Small intestine (tissue), 7 donors: ENCODE results near the gene GGTA1. TPM values are rescaled to one million over a fixed set of nuclear protein-coding genes. Genes with fewer than 3 reads are reported as not detected.
A peak's percentile ranks its signal among the peaks of the same experiment; 100 is the strongest.

Experiments
- DNase-seq, 2 donors: peaks; one replicate each; pipeline versions ENCODE4 v3.0.0 to v3.0.0-alpha.2; 2013
- FAIRE-seq: peaks from 2 replicates; lab custom pipeline; 2012; peaks lifted over from hg19 to GRCh38; lab: Jason Lieb, UNC
- H3K27ac ChIP-seq, 3 donors: one replicate each; pipeline ENCODE4 v1.5.1; 2013; ENCODE audit warnings: low read length in 2 of 3, mild to moderate bottlenecking in 2 of 3, control low read depth in 1 of 3, inconsistent platforms in 1 of 3, low read depth in 1 of 3, moderate library complexity in 1 of 3
- H3K27me3 ChIP-seq, 3 donors: one replicate each; pipeline ENCODE4 v1.6.1; 2013; ENCODE audit warnings: low read length in 3 of 3, inconsistent platforms in 1 of 3; ENCODE audit not compliant: control insufficient read depth in 3 of 3, insufficient read depth in 3 of 3
- H3K36me3 ChIP-seq, 3 donors: one replicate each; pipeline ENCODE4 v1.6.1; 2013; ENCODE audit warnings: low read length in 3 of 3, inconsistent platforms in 1 of 3, low read depth in 1 of 3, mild to moderate bottlenecking in 1 of 3, moderate library complexity in 1 of 3; ENCODE audit not compliant: control insufficient read depth in 3 of 3, insufficient read depth in 2 of 3
- H3K4me1 ChIP-seq, 3 donors: one replicate each; pipeline ENCODE4 v1.6.1; 2013; ENCODE audit warnings: low read length in 2 of 3, inconsistent platforms in 1 of 3, low read depth in 1 of 3, mild to moderate bottlenecking in 1 of 3, moderate library complexity in 1 of 3; ENCODE audit not compliant: control insufficient read depth in 3 of 3, insufficient read depth in 2 of 3
- H3K4me3 ChIP-seq, 3 donors: one replicate each; pipeline ENCODE4 v1.5.1; 2013; ENCODE audit warnings: low read length in 3 of 3, control low read depth in 1 of 3, inconsistent platforms in 1 of 3, low read depth in 1 of 3, mild to moderate bottlenecking in 1 of 3, moderate library complexity in 1 of 3
- H3K9me3 ChIP-seq, 2 donors: one replicate each; pipeline ENCODE4 v1.6.1; 2013; ENCODE audit warnings: low read depth in 1 of 2, low read length in 1 of 2; ENCODE audit not compliant: control insufficient read depth in 2 of 2, insufficient read depth in 1 of 2
- WGBS, 3 donors: extraction: QIAGEN DNeasy Blood & Tissue Kit; methylation state at CpG; one replicate each; pipeline ENCODE4 v1.1.7; 2013; 5-methylcytosine and 5-hydroxymethylcytosine counted together
- polyA plus RNA-seq, 4 donors: library from polyadenylated mRNA; stranded (reverse) in 3 of 4; unstranded in 1 of 4; fragments of 200-250 nt in 3 of 4; fragments of 120-200 nt in 1 of 4; gene quantifications; one replicate each; pipeline versions ENCODE4 v1.2.1 to v1.2.3, GENCODE V29; 2013
- donor health status: healthy with polysubstance abuse.
- donor health status: control.
- donor health status: control.
- donor health status: Bipolar disorder and iron deficiency.
- donor health status: healthy.

GGTA1 gene
- polyA plus RNA-seq, 4 donors = 0.67 to 11.3 (median 6.0) TPM

GRCh38 chr9:121498150-121498486 is 1.5 kb downstream of the GGTA1 start:
- Histone ChIP-seq H3K9me3 (peaks cover 0 to 5% of the 10 kb centered on the region in 2 donors), H3K27me3 (peaks cover 7 to 35% (median 13%) of the 10 kb centered on the region in 3 donors), H3K4me1 (peaks cover 0 to 11% (median 0%) of the 10 kb centered on the region in 3 donors), H3K4me3 (peak overlapping the region in 1 of 3 donors; percentile 21), H3K36me3 (no peaks in the 10 kb centered on the region), H3K27ac (no peak overlapping the region)
- WGBS, 3 donors = 0 to 2% (median 2%) methylated on average over 4 of the region's 4 CpGs
- no peak for FAIRE-seq
- DNase-seq = peak; percentile 67 to 79

- Histone ChIP-seq H3K27me3 (peaks cover 7 to 33% (median 13%) of the 10 kb centered on the region in 3 donors), H3K27ac (no peak overlapping the region), H3K9me3 (peaks cover 0 to 5% of the 10 kb centered on the region in 2 donors), H3K4me1 (peaks cover 0 to 11% (median 0%) of the 10 kb centered on the region in 3 donors), H3K4me3 (no peak overlapping the region), H3K36me3 (no peaks in the 10 kb centered on the region)
- no peak for DNase-seq
- FAIRE-seq = no peak
These were observed 3.7 kb downstream of the GGTA1 start for GRCh38 chr9:121495976-121496375.

- Histone ChIP-seq H3K4me3 (no peak overlapping the region), H3K36me3 (no peaks in the 10 kb centered on the region), H3K9me3 (peaks cover 0 to 5% of the 10 kb centered on the region in 2 donors), H3K4me1 (peaks cover 0 to 4% (median 0%) of the 10 kb centered on the region in 3 donors), H3K27me3 (peaks cover 2 to 17% (median 3%) of the 10 kb centered on the region in 3 donors), H3K27ac (no peak overlapping the region)
- FAIRE-seq (no peak), DNase-seq (no peak)
- 58 to 67% (median 66%) methylated on average over 3 of the region's 3 CpGs for WGBS, 3 donors
These were observed 5.5 kb downstream of the GGTA1 start for GRCh38 chr9:121494192-121494591.

DNA sequence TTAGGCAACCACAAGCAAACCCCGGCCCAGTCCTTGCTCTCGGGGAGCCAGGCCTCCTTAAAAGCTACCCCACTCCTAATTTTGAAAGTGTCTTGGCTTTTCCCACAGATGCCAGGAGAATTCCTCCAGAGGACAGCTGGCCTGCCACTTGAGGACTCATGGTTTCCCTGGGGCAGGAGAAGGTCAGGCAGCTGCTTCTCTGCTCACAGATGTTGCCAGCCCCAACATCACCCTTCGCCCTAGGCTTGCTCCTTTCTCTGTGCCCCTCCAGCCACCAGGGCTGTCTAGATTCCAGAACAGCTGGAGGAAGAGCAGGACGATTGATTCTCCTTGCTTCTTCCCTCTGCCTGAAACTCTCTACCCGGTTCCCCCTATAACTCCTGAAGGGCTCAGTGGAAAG is 8.5 kb downstream of the GGTA1 start:
- FAIRE-seq (no peak), DNase-seq (no peak)
- no peak overlapping the region for H3K27ac ChIP-seq
- H3K27me3 ChIP-seq = no peaks in the 10 kb centered on the region
- no peaks in the 10 kb centered on the region for H3K36me3 ChIP-seq
- 77 to 85% (median 80%) methylated on average over 5 of the region's 5 CpGs for WGBS, 3 donors
- no peak overlapping the region for H3K4me3 ChIP-seq
- H3K9me3 ChIP-seq = peaks cover 0 to 2% of the 10 kb centered on the region in 2 donors
- H3K4me1 ChIP-seq = no peaks in the 10 kb centered on the region

GRCh38 chr9:121489344-121489743 is 10.3 kb downstream of the GGTA1 start:
- no peaks in the 10 kb centered on the region for H3K4me1 ChIP-seq
- no peaks in the 10 kb centered on the region for H3K36me3 ChIP-seq
- no peak for DNase-seq
- no peaks in the 10 kb centered on the region for H3K9me3 ChIP-seq
- WGBS, 3 donors = 80 to 86% (median 82%) methylated on average over 2 of the region's 2 CpGs
- H3K4me3 ChIP-seq = no peak overlapping the region
- H3K27ac ChIP-seq = no peak overlapping the region
- H3K27me3 ChIP-seq = no peaks in the 10 kb centered on the region
- no peak for FAIRE-seq

- WGBS, 3 donors = 71 to 83% (median 74%) methylated on average over 4 of the region's 4 CpGs
- DNase-seq (no peak), FAIRE-seq (no peak)
- Histone ChIP-seq H3K27ac (peak overlapping the region in 1 of 3 donors; percentile 51), H3K36me3 (no peaks in the 10 kb centered on the region), H3K9me3 (no peaks in the 10 kb centered on the region), H3K4me1 (peaks cover 0 to 2% (median 0%) of the 10 kb centered on the region in 3 donors), H3K27me3 (no peaks in the 10 kb centered on the region), H3K4me3 (no peak overlapping the region)
These were observed 13.6 kb downstream of the GGTA1 start for GRCh38 chr9:121486043-121486442.

GRCh38 chr9:121485623-121486022 is 14.0 kb downstream of the GGTA1 start:
- WGBS, 3 donors = 79 to 85% (median 85%) methylated on average over 4 of the region's 4 CpGs
- FAIRE-seq = no peak
- Histone ChIP-seq H3K4me1 (peaks cover 0 to 2% (median 0%) of the 10 kb centered on the region in 3 donors), H3K27ac (peak overlapping the region in 1 of 3 donors; percentile 61), H3K27me3 (no peaks in the 10 kb centered on the region), H3K36me3 (no peaks in the 10 kb centered on the region), H3K4me3 (no peak overlapping the region), H3K9me3 (no peaks in the 10 kb centered on the region)
- DNase-seq = no peak

DNA sequence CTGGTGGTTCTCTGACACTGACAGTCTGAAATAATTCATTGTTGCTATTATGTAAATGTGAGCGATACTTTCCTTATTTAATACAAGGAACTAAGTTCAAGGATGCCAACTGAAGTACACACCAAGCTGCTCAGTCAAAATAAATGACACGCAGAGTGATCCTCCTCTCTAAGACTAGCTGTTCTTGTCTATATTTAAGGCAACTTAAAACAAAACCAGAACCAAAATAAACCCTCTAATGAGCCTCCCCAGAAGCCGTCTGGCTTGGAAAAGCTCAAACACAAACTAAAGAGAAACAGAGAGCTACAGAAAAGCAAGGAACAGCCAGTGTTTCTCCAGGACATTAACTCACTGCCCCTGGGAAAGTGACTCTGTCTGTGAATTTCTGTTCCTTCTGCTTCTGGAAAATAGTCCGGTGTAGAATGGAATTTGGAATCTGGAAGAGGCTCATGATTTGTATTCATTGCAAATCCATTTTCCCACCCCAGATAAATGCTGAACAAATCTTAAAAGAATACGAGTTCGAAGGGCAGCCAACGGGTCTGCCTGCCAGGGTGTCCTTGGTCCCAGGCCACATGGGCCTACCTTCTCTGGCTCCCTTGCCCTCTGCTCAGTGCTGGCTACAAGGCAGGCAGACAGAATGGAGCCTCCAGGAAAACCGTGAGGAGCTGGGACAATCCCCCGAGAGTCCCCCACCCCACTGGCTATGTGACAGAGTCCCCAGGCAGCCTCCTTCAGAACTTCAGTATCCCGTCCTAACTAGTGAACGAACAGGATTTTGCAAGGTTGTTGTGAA is 14.8 kb downstream of the GGTA1 start:
- DNase-seq (no peak), FAIRE-seq (no peak)
- Histone ChIP-seq H3K9me3 (no peaks in the 10 kb centered on the region), H3K27me3 (no peaks in the 10 kb centered on the region), H3K27ac (peak overlapping the region in 1 of 3 donors; percentile 61), H3K36me3 (no peaks in the 10 kb centered on the region), H3K4me3 (no peak overlapping the region), H3K4me1 (peaks cover 0 to 2% (median 0%) of the 10 kb centered on the region in 3 donors)
- 70 to 81% (median 76%) methylated on average over 11 of the region's 11 CpGs for WGBS, 3 donors
